Small intestine (tissue), 7 donors: ENCODE results near the gene OARD1. TPM values are rescaled to one million over a fixed set of nuclear protein-coding genes. Genes with fewer than 3 reads are reported as not detected.

ENCODE experiments used
- DNase-seq, 2 donors: peaks; one replicate each; pipeline versions ENCODE4 v3.0.0 to v3.0.0-alpha.2; 2013
- FAIRE-seq: peaks from 2 replicates; lab custom pipeline; 2012; peaks lifted over from hg19 to GRCh38; lab: Jason Lieb, UNC
- H3K27ac ChIP-seq, 3 donors: one replicate each; pipeline ENCODE4 v1.5.1; 2013; ENCODE audit warnings: low read length in 2 of 3, mild to moderate bottlenecking in 2 of 3, control low read depth in 1 of 3, inconsistent platforms in 1 of 3, low read depth in 1 of 3, moderate library complexity in 1 of 3
- H3K27me3 ChIP-seq, 3 donors: one replicate each; pipeline ENCODE4 v1.6.1; 2013; ENCODE audit warnings: low read length in 3 of 3, inconsistent platforms in 1 of 3; ENCODE audit not compliant: control insufficient read depth in 3 of 3, insufficient read depth in 3 of 3
- H3K36me3 ChIP-seq, 3 donors: one replicate each; pipeline ENCODE4 v1.6.1; 2013; ENCODE audit warnings: low read length in 3 of 3, inconsistent platforms in 1 of 3, low read depth in 1 of 3, mild to moderate bottlenecking in 1 of 3, moderate library complexity in 1 of 3; ENCODE audit not compliant: control insufficient read depth in 3 of 3, insufficient read depth in 2 of 3
- H3K4me1 ChIP-seq, 3 donors: one replicate each; pipeline ENCODE4 v1.6.1; 2013; ENCODE audit warnings: low read length in 2 of 3, inconsistent platforms in 1 of 3, low read depth in 1 of 3, mild to moderate bottlenecking in 1 of 3, moderate library complexity in 1 of 3; ENCODE audit not compliant: control insufficient read depth in 3 of 3, insufficient read depth in 2 of 3
- H3K4me3 ChIP-seq, 3 donors: one replicate each; pipeline ENCODE4 v1.5.1; 2013; ENCODE audit warnings: low read length in 3 of 3, control low read depth in 1 of 3, inconsistent platforms in 1 of 3, low read depth in 1 of 3, mild to moderate bottlenecking in 1 of 3, moderate library complexity in 1 of 3
- H3K9me3 ChIP-seq, 2 donors: one replicate each; pipeline ENCODE4 v1.6.1; 2013; ENCODE audit warnings: low read depth in 1 of 2, low read length in 1 of 2; ENCODE audit not compliant: control insufficient read depth in 2 of 2, insufficient read depth in 1 of 2
- WGBS, 3 donors: extraction: QIAGEN DNeasy Blood & Tissue Kit; methylation state at CpG; one replicate each; pipeline ENCODE4 v1.1.7; 2013; 5-methylcytosine and 5-hydroxymethylcytosine counted together
- polyA plus RNA-seq, 4 donors: library from polyadenylated mRNA; stranded (reverse) in 3 of 4; unstranded in 1 of 4; fragments of 200-250 nt in 3 of 4; fragments of 120-200 nt in 1 of 4; gene quantifications; one replicate each; pipeline versions ENCODE4 v1.2.1 to v1.2.3, GENCODE V29; 2013
- donor health status: healthy with polysubstance abuse.
- donor health status: control.
- donor health status: control.
- donor health status: Bipolar disorder and iron deficiency.
- donor health status: healthy.

The OARD1 gene
- polyA plus RNA-seq, 4 donors = 31.3 to 78.1 (median 43.6) TPM

GRCh38 chr6:41073203-41073967, 1.2 kb upstream of the OARD1 start:
- no peaks in the 10 kb centered on the region for H3K9me3 ChIP-seq
- WGBS, 3 donors = 0 to 1% (median 0%) methylated on average over 62 to 74 of the region's 74 CpGs
- no peak for FAIRE-seq
- DNase-seq = peak; percentile 87 to 90
- peaks cover 0 to 1% (median 0%) of the 10 kb centered on the region in 3 donors for H3K36me3 ChIP-seq
- H3K4me1 ChIP-seq = peaks cover 6 to 23% (median 6%) of the 10 kb centered on the region in 3 donors
- peak overlapping the region; percentile 95 to 99 (median 96) for H3K27ac ChIP-seq
- no peaks in the 10 kb centered on the region for H3K27me3 ChIP-seq
- peak overlapping the region; percentile 83 to 94 (median 90) for H3K4me3 ChIP-seq

GRCh38 chr6:41072836-41073202, 663 bp upstream of the OARD1 start, which contains the start of gene NFYA:
NFYA (plus strand) TSS chr6:41072974; CDS start chr6:41079090, 6,116 bp downstream.
- FAIRE-seq (no peak), DNase-seq (no peak)
- 0 to 1% (median 0%) methylated on average over 30 to 37 of the region's 37 CpGs for WGBS, 3 donors
- Histone ChIP-seq H3K27me3 (no peaks in the 10 kb centered on the region), H3K4me3 (peak within 1 kb of the TSS; percentile 83 to 94 (median 90)), H3K9me3 (no peaks in the 10 kb centered on the region), H3K4me1 (peaks cover 6 to 23% (median 6%) of the 10 kb centered on the region in 3 donors), H3K36me3 (peaks cover 0 to 2% (median 0%) of the 10 kb centered on the region in 3 donors), H3K27ac (peak within 1 kb of the TSS; percentile 95 to 100 (median 96))

DNA sequence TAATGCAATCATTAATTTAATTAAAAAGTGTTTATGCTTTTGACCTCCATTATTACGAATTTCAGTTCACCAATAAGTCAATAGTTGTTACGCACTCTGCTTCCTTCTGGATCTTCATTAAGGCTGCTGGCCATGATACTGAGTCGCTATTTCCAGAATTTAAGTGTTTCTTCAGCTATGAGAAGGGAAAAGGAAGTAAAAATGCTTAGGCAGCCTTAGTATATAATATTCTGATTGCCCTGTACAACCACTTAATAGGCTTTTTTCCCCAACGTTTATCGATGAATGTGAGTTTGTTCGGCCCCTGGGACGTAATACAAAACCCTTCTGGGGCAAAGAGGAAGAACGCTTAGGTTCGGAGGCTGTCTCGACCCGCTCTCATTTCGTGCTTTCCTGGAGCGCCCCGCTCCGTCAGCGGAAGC, 644 bp downstream of the OARD1 start:
- no peak for FAIRE-seq
- peaks cover 4 to 14% (median 5%) of the 10 kb centered on the region in 3 donors for H3K4me1 ChIP-seq
- DNase-seq = no peak
- no peaks in the 10 kb centered on the region for H3K9me3 ChIP-seq
- peak overlapping the region; percentile 95 to 100 (median 96) for H3K27ac ChIP-seq
- no peaks in the 10 kb centered on the region for H3K27me3 ChIP-seq
- WGBS, 3 donors = 0 to 1% (median 1%) methylated on average over 16 of the region's 16 CpGs
- peaks cover 0 to 2% (median 0%) of the 10 kb centered on the region in 3 donors for H3K36me3 ChIP-seq
- H3K4me3 ChIP-seq = peak overlapping the region; percentile 61 to 90 (median 65)

DNA sequence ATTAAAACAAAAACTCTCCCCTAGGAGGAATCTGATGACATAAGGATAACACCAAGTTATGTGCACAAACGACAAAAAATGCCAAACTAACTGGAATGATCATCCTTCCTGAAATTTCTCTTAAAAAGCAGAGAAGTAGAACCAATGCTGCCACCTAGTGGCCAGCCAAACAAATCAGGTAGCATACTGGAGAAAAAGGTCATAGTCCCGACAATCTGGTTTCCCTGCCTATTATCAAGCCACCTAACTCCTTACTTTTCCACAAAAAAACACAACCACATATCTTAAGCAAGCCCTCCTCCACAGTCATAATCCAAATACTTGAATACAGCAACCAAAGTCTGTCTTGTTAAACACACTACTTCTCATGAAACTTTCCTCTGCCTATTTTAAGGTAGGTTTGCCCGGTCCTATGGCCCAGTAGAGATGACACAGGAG, 5.3 kb downstream of the OARD1 start:
- Histone ChIP-seq H3K9me3 (no peaks in the 10 kb centered on the region), H3K36me3 (peaks cover 0 to 2% (median 2%) of the 10 kb centered on the region in 3 donors), H3K27me3 (no peaks in the 10 kb centered on the region), H3K4me3 (no peak overlapping the region), H3K4me1 (peaks cover 7 to 37% (median 15%) of the 10 kb centered on the region in 3 donors), H3K27ac (no peak overlapping the region)
- FAIRE-seq = no peak
- DNase-seq = peak; percentile 87 to 92
- WGBS, 3 donors = 21 to 29% (median 23%) methylated on average over 3 of the region's 3 CpGs

GRCh38 chr6:41065550-41066026, 6.6 kb downstream of the OARD1 start:
- Histone ChIP-seq H3K27me3 (no peaks in the 10 kb centered on the region), H3K4me3 (no peak overlapping the region), H3K4me1 (peaks cover 5 to 49% (median 15%) of the 10 kb centered on the region in 3 donors), H3K27ac (peak overlapping the region; percentile 8 to 73 (median 60)), H3K36me3 (peaks cover 0 to 9% (median 2%) of the 10 kb centered on the region in 3 donors), H3K9me3 (no peaks in the 10 kb centered on the region)
- peak; percentile 63 to 67 for DNase-seq
- peak; percentile 39 for FAIRE-seq
- 15 to 69% (median 34%) methylated on average over 2 of the region's 2 CpGs for WGBS, 3 donors

DNA sequence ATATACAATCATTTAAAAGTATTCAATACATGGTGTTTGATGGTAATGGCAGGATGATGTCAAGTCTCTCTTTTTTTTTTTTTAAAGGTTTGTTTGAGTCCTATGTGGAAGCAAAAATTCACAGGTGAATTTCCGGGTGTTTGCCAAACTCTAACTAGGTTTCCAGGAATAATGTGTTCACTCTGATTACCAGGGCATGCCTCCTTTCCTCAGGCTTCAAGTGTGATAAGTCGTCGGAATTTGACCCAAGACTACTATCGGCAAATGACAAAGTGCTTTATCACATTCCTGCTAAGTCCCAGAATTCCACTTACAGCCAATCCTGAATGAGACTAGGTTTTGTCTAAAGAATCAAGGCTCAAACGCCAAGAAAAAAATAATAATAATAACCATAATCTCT, 7.3 kb downstream of the OARD1 start:
- WGBS, 3 donors = 24 to 62% (median 24%) methylated on average over 5 of the region's 5 CpGs
- DNase-seq = peak; percentile 87 to 95

DNA sequence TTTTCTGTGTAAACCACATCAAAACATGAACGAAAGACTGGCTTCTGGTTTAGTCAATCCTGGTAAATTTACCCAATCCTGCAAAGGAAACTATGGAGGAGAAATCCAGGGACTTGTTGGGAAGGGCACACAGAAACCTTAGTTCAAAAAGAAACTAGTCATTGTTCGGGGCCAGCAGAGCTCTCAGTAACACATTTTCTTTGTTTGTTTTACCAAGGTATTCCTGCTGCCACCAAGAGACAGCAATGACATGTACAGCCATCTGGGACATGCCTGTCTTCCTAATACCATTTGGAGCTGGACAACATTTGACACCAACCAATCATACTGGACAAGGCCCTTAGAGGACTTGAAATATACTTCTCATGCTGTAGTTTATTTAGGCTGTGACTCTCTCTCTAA, 8.3 kb downstream of the OARD1 start:
- FAIRE-seq = no peak
- H3K4me1 ChIP-seq = peaks cover 7 to 62% (median 18%) of the 10 kb centered on the region in 3 donors
- WGBS, 3 donors = 27 to 60% (median 35%) methylated on average over 2 of the region's 2 CpGs
- H3K4me3 ChIP-seq = no peak overlapping the region
- no peak for DNase-seq
- H3K27me3 ChIP-seq = no peaks in the 10 kb centered on the region
- no peaks in the 10 kb centered on the region for H3K9me3 ChIP-seq
- H3K27ac ChIP-seq = peak overlapping the region; percentile 53 to 89 (median 60)
- H3K36me3 ChIP-seq = peaks cover 0 to 11% (median 2%) of the 10 kb centered on the region in 3 donors

More for the DNA sequence above, 7.3 kb downstream of the OARD1 start:
- no peaks in the 10 kb centered on the region for H3K9me3 ChIP-seq
- no peak overlapping the region for H3K4me3 ChIP-seq
- peaks cover 0 to 9% (median 2%) of the 10 kb centered on the region in 3 donors for H3K36me3 ChIP-seq
- peak; percentile 15 for FAIRE-seq
- no peaks in the 10 kb centered on the region for H3K27me3 ChIP-seq
- peak overlapping the region; percentile 5 to 89 (median 60) for H3K27ac ChIP-seq
- peaks cover 5 to 53% (median 13%) of the 10 kb centered on the region in 3 donors for H3K4me1 ChIP-seq

- Histone ChIP-seq H3K9me3 (no peaks in the 10 kb centered on the region), H3K4me3 (no peak overlapping the region), H3K4me1 (peaks cover 7 to 81% (median 23%) of the 10 kb centered on the region in 3 donors), H3K27me3 (no peaks in the 10 kb centered on the region), H3K27ac (peak overlapping the region in 1 of 3 donors; percentile 60), H3K36me3 (peaks cover 0 to 11% (median 0%) of the 10 kb centered on the region in 3 donors)
- 70 to 96% (median 87%) methylated on average over 1 of the region's 1 CpG for WGBS, 3 donors
- DNase-seq (no peak), FAIRE-seq (no peak)
These were observed 10.1 kb downstream of the OARD1 start for GRCh38 chr6:41062056-41062455.
